ENCODE data around the gene RASL11A.

DNA sequence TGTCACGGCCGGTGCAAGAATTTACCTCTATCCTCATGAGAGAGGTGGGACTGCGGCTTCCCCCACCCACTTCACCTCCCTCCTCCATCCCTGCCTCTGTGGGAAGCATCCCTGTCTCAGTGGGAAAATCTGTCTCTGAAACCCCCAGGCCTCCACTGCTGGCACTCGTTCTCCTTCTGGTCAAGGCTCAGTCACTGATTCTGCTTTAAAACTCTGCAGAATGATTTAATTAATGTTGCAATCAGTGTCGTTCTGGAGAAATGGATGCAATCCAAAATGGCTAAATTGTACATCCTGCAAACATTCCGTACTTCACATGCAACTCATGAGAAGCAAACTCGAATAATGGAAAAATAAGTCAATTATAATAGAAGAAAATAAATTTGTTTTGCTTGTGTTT is 5.6 kb downstream of the RASL11A start:
- no peak for TF ChIP-seq EZH2 (IDR thresholded peaks at IDR 0.05; ENCODE audit: low read length, unreplicated experiment)
- TF ChIP-seq CTCF (conservative IDR thresholded peaks at IDR 0.05; ENCODE audit: low read depth, low read length): no peak
- TF ChIP-seq EZH2phosphoT487 (IDR thresholded peaks at IDR 0.05; ENCODE audit: borderline replicate concordance, low read length): no peak
